ENCODE data around the gene FBXO34.
"Not testable (repeated sequence)": the region's sequence is repeated elsewhere in the genome, so short reads cannot be mapped to it uniquely, and the experiment has no call there.

The FBXO34 gene

DNA sequence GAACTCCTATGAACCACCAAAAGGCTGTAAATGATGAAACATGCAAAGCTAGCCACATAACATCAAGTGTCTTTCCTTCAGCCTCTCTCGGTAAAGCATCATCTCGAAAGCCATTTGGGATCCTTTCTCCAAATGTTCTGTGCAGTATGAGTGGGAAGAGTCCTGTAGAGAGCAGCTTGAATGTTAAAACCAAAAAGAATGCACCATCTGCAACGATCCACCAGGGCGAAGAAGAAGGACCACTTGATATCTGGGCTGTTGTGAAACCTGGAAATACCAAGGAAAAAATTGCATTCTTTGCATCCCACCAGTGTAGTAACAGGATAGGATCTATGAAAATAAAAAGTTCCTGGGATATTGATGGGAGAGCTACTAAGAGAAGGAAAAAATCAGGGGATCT lies 79.2 kb downstream of the FBXO34 start:
- DNase-seq = no peak

DNA sequence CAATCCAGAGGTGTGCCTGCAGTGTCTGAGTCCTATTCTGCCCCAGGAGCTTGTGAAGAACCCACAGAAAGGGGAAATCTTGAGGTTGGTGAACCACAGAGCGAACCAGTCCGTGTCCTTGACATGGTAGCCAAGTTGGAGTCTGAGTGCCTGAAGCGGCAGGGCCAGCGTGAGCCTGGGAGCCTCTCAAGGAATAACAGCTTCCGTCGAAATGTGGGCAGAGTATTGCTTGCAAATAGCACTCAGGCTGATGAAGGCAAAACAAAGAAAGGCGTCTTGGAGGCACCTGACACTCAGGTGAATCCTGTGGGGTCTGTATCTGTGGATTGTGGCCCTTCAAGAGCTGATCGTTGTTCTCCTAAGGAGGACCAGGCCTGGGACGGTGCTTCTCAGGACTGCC lies 79.9 kb downstream of the FBXO34 start:
- no peak for DNase-seq

DNA sequence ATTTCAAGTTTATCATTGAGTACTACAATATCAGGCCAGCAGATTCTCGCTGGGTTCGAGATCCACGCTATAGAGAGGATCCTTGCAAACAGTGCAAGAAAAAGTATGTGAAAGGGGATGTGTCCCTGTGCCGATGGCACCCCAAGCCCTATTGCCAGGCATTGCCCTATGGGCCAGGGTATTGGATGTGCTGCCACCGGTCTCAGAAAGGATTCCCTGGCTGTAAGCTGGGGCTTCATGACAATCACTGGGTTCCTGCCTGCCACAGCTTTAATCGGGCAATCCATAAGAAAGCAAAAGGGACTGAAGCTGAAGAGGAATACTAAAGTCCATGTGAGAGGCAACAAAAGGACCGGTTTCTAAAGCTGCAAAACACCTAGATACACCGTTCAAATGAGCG lies 81.0 kb downstream of the FBXO34 start:
- DNase-seq = no peak

DNA sequence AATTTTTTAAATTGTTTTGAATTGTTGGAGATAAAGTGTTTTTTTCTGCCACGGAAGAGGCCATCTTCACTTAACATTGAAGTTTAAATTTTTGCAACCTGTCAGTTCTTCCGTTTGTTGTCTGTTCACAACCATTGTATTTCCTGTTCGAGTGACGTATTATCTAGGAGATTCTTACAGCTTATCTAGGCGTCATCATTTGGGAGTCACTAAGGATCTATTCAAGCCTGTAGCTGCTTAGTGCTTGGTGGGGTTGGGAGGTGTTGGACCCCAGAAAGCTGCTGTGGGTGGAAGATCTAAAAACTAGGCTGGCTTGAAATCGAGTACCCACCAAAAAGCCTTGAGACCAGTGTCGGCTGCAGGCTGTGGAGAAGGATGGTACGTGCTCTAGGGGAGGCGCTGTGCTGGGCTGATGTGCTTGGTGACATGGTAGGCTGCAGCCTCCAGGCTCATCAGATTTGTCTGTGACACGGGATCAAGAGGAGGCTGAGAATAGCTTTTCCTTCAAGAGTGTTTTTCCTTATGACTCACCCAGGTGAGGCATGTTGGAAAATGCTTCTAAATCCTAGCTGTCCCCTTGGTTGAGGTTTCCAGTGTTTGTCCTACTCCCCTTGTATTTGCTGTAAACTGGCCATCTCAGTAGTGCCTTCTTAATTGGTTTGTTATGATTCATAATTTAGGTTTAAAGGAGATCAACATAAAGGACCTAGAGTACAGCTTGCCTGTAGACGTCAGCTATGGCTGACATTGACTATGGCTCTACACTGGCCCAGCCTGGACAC lies 82.7 kb downstream of the FBXO34 start:
- DNase-seq = no peak

DNA sequence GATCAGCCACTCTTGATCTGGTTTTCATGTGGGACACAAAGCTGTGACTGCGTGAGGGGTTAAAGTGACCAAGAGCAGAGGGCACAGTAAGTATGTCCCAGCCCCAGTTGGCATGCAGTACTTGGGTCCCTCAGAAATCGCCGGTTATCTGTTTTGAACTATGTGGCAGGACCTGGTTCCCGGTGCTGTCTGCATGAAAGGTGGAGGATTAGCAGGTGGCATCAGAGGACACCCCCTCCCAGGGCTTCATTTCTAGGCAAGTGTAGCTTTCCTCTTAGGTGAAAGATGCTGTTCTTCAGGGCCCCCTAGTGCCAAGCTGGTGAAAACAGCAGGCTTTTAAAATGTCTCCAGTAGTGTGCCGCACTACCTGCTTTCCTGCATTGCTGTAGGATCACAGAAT lies 83.3 kb downstream of the FBXO34 start:
- DNase-seq = peak; percentile 38

DNA sequence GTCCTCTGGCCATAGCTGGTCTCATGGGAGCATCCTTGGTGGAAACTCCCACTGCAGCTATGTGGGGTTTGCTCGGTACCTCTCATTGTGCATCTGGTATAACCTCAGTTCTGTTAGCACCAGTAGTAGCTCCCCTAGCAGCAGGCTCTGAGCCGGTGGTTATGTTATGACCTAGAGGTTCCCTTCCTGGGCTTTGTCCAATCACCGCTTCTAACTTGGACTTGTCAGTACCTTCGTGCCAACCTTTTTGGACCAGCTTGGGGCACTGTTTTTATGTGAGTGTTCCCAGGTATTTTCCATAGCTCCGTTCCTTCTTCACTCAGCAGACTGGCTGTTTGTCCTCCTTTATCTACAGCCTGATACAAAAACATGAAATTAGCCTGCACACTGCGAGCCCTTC lies 84.7 kb downstream of the FBXO34 start:
- no peak for DNase-seq

DNA sequence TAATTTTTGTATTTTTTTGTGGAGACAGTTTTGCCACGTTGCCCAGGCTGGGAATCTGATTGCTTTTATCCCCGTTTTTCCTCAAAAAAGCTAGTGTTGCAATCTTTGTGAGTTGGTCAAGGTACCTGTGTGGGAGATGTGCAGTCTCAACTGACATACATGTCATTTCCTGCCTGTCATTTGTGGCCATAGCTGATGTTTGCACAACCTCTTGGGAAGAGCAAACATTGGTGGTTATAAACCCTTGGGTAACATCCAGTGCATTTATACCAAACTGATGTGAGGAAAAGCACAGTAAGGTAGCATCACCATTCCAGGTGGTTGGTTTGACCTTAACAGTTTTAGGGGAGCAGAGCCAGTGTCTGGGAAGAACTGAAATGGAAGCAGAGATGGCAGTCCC lies 85.7 kb downstream of the FBXO34 start:
- DNase-seq = peak; percentile 79

DNA sequence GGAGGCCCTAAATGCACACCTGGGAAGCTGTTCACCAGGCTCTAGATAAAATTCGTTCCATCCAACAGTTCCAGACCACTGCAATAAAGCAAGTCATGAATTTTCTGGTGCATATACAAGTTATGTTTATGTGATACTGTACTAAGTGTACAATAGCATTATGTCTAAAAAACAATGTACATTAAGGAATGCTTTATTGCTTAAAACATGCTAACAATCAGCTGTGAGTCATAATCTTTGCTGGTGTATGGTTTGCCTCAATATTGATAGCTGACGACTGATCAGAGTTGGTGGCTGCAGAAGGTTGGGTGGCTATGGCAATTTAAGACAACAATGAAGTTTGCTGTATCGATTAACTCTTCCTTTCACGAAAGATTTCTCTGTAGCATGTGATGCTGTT lies 88.1 kb downstream of the FBXO34 start:
- no peak for DNase-seq

DNA sequence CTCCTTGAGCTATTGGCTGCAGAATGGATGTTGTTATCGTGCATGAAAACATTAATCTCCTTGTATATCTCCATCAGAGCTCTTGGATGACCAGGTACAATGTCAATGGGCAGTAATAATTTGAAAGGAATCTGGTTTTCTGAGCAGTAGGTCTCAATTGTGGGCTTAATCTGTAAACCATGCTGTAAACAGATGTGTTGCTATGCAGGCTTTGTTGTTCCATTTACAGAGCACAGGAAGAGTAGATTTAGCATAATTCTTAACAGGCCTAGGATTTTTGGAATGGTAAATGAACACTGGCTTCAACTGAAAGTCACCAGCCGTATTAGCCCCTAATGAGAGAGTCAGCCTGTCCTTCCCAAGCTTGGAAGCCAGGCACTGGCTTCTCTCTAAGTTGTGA lies 90.0 kb downstream of the FBXO34 start:
- DNase-seq = no peak

DNA sequence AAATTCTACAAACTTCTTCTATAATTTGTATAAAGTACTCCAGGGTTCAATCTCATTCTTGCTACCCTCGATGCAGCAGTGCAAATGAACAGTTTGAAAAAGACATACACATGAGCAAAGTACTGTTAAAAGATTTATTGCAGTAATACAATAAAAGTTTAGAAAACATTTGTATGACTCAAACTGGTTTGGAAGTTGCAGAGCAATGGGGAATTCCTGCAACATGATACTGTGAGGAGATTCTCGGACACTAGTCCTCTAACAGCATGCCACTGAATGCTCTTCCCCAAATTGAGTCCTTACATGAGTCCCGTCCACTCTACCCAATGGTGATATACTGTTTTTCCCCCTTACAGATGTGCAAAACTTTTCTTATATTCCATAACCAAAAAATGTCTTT lies 95.0 kb downstream of the FBXO34 start:
- no peak for DNase-seq

DNA sequence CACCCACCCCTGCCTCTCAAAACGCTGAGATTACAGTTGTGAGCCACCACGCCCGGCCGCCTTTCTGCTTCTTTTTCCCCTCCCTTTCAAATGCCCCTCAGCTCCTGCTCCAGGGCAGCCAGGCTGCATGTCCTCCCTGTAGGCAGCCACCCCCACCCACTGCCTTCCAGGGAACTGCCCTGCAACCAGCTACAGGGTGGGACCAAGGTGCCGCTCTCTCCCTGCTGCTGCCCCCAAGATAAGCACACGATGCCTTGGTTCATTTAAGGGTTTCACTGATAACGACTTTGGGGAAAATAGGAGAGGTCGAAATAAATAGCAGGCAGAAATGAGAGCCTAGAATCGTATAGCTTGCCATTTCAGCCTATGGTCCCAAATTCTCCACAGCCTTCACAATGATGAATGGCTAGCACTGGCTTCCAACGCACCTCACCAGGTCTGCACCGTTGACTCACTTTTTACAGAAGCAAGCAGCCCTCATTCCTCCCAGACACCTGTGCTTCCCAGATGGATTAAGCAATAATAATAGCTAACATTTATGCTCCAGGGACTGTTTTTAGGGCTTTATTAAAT lies 99.7 kb downstream of the FBXO34 start:
- DNase-seq = no peak

DNA sequence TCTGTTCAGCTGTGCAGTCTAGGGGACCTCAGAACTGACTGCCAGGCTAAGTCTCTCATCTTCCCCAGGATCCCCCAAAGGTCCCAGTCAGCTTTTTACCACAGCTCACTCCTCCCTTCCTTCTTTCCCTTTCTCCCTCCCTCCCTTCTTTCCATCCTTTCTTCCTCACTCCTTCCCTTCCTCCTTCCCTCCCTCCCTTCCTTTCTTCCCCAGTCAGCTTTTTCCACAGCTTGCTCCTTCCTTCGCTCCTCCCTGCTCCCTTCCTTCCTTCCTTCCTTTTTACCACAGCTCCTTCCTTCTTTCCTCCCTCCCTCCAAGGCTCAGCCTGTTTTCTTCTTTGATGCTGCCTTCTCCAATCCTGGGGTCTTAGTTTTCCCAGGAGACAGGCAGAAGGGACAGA lies 101.2 kb downstream of the FBXO34 start:
- DNase-seq = no peak

DNA sequence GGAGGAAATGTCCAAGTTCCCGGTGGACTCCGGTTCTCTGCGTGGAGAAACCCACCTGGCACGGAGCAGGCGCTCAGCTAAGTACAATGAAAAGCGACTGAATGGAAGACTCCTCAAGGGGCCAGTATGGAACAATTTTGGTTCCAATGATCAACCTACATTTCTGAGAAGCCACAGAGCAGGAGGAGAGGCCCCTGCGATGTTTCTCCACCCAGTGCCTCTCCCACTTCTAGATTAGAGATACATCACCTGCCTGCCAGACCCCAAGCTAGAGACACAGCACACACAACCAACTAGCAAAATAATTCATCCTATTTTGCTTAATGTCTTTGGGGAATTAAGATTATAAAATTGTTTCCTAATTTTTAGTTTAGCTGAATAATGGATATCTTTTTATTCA lies 101.6 kb downstream of the FBXO34 start:
- no peak for DNase-seq

DNA sequence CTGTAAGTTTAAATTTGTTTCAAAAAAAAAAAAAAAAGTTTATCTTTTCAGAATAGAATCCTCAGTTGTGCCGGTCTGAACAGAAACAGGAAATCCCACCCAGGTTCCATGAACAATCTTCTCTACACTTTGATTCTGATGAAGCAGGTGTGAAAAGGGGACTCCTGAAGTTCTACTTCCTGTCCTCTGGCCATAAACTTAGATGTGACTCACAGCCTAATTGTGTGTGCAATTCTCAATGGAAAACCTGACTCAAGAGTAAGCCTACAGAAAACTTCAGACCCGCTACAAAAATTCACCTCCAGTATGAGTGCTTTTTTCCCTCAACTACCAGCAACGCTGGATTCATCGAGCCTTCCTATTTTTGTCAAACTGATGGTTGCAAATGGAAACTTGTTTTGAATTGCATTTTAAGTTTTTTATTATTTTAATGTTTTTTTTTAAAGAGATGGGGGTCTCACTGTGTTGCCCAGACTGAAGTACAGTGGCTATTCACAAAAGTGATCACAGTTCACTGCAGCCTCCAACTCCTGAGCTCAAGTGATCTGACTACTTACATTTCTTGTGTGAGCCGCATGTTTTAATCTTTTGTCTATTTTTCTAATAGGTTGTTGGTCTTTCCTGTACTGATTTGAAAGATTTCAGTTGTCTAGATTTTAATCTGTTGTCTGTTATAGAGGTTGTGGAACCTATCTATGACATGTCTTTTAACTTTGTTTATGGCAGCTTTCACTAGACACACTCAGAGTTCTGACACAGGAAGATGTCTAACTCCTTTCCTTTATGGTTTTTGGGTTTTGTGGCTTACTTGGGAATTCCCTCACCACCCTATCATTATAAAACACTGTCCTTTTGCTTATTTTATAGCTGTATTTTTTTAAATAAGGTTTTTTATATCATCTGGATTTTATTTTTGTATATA lies 102.8 kb downstream of the FBXO34 start:
- no peak for DNase-seq

DNA sequence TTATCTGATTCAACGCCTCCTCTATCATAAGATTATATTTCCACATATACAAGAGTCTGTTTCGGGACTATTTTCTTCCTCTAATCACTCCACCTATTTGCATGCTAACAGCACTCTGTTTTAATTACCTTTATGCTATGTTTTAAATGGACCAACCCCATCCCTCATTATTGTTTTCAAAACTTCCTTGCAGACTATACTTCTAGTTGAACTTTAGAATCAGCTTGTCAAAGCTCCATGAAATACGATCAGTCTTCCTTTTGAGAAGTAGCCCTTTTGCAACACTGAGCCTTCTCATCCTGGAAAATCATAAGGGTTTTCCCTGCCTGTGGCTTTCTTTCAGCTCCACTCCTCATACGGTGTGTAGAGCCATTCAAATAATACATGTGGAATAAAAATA lies 103.5 kb downstream of the FBXO34 start:
- no peak for DNase-seq

DNA sequence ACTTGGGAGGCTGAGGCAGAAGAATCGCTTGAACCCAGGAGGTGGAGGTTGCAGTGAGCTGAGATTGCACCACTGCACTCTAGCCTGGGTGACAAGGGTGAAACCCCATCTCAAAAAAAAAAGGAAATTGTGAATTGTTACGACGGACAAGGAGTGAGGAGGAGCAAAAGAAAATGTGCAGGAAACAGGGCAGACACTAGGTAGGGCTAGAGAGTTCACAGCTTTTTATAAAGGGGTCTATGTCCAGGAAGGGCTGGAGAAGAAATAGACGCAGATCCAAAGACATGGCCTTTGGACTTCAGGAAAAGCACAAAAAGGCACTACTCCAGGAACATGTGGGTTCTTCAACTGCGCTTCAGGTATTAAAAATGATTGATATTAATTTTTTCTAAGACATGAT lies 106.0 kb downstream of the FBXO34 start:
- DNase-seq = no peak

DNA sequence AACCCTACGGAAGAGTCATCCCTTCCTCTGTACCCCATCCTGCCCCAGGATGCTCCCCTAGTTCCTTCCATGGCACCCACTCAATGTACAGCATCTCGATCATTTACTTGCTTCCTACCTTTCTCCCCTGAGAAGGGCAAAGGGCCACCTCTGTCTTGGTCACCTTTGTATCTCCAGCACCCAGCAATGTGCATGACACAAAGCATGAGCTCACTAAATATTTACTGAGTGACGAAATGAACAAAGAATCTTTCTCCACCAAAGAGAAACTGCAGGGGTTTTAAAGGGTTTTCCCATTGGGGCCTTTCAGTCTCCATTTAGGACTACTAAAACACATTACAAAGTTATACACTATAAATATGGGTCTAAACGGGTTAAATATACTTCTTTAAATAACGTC lies 109.8 kb downstream of the FBXO34 start:
- no peak for DNase-seq

DNA sequence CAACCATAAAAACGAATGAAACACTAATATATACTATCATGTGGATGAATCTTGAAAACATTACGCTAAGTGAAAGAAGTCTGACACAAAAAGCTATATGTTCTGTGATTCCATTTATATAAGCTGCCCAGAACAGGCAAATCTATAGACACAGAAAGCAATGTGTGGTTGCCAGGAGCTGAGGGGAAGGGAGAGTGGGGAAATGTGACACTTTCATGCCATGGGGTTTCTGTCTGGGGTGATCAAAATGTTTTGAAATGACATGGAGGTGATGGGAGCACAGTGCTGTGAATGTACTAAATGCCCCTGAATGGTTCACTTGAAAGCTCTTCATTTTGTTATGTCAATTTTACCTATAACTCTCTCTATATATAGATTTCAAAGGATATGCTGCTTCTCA lies 110.3 kb downstream of the FBXO34 start:
- no peak for DNase-seq

DNA sequence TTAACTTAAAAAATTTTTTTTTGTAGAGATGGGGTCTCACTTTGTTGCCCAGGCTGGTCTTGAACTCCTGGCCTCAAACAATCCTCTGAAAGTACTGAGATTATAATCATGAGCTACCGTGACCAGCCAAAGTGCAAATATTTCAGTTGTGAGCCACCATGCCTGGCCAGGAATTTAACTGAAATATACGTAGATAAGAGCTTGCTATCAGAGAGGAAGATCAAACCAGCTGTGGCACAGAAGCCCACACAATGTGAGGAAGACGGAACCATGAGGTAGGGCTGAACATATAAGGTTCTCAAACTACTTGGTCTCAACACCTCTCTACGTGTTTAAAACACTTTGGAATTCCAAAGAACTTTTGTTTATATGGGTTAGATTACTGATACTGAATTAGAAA lies 111.3 kb downstream of the FBXO34 start:
- no peak for DNase-seq

DNA sequence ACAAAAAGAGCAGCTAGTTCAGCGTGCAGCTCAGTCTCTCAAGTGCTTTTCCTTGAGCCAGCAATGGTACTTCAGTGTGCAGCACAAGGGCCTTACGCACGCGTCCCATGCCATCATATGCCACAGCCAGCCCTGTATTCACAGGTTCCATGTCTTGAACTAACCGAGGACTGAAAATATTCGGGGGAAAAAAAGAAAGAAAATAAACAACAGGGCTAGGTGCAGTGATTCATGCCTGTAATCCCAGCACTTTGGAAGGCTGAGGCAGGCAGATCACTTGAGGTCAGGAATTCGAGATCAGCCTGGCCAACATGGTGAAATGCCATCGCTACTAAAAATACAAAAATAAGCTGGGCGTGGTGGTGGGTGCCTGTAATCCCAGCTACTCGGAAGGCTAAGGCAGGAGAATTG lies 111.8 kb downstream of the FBXO34 start:
- DNase-seq = not testable (repeated sequence)

DNA sequence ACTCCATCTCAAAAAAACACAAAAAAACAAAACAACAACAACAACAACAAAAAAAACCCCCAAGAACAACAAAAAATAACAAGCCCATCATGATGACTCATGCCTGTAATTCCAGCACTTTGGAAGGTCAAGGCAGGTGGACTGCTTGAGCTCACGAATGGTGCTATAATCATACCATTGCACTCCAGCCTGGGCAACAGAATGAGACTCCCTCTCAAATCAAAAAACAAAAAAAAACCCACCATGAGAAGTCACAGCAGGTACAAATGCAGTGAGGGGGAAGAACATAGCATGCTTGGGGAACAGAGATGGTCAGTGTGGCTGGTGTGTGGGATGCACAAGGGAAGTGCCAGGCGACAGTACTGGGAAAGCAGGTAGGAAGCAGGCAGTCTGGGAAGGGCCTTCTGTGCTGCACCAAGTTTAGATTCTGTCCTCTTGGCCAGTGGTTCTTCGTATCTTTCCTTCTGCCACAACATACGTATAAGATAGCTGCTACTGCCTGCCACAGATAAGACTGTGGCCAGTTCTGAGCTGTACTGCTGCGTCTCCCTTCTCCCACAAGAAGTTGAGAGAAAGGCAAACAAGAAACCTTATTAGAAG lies 112.4 kb downstream of the FBXO34 start:
- DNase-seq = no peak

DNA sequence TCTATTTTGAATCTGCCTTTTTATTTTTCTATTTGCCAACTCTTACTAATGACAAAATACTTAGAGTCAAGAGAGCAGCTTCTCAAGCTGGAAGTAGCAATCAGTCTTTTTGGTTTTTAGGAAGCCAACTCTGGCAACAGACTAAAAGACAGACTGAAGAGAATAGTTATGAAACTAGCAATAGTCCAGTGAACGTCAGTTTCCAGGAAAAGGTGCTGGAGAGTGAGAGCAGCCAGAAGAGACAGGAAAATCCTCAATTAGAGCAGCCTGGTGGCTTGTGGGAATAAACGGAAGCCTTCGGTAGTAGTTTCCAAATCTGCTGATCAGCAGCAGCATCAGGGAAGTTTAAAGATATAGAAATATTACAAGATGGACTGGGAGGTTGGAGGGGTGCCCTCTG lies 113.3 kb downstream of the FBXO34 start:
- no peak for DNase-seq

DNA sequence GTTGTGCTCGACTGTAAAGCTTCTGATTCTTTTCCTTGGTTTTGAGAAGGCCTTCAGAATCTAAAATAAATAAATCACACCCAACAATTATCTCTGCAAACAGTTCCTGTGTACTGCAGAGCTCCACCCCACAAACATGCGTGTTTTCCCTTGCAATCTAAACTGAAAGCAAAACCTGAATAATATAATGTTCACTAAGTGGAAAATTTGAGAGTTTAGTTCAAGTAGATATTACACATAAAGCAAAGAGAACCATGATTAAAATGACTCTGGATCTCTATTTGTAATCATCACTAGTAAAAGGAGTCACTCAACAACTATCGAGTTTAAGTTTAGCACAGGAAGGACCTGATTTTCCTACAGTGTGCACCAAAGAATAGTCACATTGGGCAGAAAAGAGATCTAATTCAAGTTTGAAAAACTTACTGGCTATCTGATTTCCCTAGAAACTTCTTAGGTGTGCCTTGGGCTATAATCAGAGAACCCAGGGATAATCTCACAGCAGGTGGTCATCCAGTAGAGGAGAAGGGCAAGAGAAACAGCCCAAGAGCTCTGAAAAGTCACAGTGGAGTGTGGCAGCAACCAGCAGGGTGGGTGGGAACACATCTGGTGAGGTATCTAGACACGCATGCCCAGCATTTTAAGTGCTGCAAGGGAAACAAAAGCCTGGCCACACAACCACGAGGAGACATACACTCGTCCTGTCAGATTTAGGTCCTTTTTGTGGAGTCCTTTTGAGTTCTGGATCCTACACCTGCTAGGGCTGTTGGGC lies 115.0 kb downstream of the FBXO34 start:
- DNase-seq = no peak
